HG02885 (cell line): Measurements from ENCODE around the gene BLVRB.
"Not testable (repeated sequence)": the region's sequence is repeated elsewhere in the genome, so short reads cannot be mapped to it uniquely, and the experiment has no call there.

Experiments
- ATAC-seq: cut with Tn5 transposase; IDR thresholded peaks from one replicate; pipeline ENCODE4 v1.9.1; 2021; ENCODE audit warnings: mild to moderate bottlenecking; ENCODE audit not compliant: unreplicated experiment, poor library complexity

Gene BLVRB

GRCh38 chr19:40465557-40466218 lies at the start of gene BLVRB:
BLVRB (minus strand) TSS chr19:40465745; CDS start chr19:40465688, 57 bp downstream.
- ATAC-seq, result peak; percentile 84

GRCh38 chr19:40513741-40514315 lies 48.3 kb upstream of the BLVRB start:
- ATAC-seq, result no peak

DNA sequence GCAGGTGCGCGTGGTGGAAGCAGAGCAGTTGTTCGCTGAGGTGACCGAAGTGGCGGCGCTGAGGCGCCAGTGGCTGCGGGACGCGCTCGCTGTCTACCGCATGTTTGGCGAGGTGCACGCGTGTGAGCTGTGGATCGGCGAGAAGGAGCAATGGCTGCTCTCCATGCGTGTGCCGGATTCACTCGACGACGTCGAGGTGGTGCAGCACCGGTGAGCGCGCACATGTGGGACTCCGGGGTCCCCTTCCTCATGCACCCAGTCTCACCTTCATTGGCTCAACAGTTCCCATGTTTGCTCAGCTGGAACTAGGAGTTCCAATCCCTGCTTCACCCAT lies 47.8 kb upstream of the BLVRB start:
- ATAC-seq, result no peak

DNA sequence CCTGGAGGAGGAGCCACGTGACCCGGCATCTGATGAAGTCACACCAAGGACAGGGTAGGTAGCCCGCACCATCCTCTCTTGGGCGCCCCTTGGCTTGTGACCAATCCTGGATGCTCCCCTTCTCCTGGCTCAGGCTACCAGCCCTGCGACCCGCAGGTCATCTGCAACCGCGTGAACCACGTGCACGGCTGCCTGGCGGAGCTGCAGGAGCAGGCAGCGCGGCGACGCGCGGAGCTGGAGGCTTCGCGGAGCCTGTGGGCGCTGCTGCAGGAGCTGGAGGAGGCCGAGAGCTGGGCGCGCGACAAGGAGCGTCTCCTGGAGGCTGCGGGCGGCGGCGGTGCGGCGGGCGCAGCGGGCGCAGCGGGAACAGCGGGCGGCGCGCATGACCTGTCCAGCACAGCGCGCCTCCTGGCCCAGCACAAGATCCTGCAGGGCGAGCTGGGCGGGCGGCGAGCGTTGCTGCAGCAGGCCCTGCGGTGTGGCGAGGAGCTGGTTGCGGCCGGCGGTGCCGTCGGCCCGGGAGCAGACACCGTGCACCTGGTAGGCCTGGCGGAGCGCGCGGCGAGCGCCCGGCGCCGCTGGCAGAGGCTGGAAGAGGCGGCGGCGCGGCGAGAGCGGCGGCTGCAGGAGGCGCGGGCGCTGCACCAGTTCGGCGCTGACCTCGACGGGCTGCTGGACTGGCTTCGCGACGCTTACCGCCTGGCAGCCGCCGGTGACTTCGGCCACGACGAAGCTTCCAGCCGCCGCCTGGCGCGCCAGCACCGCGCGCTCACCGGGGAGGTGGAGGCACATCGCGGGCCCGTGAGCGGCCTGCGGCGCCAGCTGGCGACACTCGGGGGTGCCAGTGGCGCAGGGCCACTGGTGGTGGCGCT lies 47.2 kb upstream of the BLVRB start:
- ATAC-seq, result no peak

GRCh38 chr19:40512110-40512472 lies 46.5 kb upstream of the BLVRB start:
- no peak for ATAC-seq

- no peak for ATAC-seq
Observed at GRCh38 chr19:40511487-40511886, 45.9 kb upstream of the BLVRB start.

GRCh38 chr19:40510526-40511115 lies 45.1 kb upstream of the BLVRB start:
- ATAC-seq, result no peak

GRCh38 chr19:40508739-40509260 lies 43.3 kb upstream of the BLVRB start:
- no peak for ATAC-seq

DNA sequence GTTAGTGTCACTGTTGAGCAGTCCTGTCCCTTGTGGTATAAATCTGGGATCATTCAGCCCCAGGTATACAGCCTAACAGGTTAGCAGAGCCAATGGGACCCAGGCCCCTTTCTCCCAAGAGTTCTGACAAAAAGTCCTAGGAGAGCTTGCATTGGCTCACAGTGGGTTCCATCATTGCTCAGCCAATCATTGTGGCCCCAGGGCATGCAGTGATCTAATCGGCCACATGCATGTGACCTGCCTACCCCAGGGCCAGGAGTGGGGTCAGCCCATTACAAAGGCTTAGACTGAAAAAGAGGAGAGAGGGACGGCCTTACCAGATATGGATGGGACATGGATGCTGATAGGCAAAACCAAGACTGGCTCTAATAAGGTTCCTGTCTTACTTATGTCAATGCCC lies 42.3 kb upstream of the BLVRB start:
- no peak for ATAC-seq

- ATAC-seq, result no peak
Observed at GRCh38 chr19:40506099-40506498, 40.6 kb upstream of the BLVRB start.

GRCh38 chr19:40503320-40503695 lies 37.8 kb upstream of the BLVRB start:
- no peak for ATAC-seq

DNA sequence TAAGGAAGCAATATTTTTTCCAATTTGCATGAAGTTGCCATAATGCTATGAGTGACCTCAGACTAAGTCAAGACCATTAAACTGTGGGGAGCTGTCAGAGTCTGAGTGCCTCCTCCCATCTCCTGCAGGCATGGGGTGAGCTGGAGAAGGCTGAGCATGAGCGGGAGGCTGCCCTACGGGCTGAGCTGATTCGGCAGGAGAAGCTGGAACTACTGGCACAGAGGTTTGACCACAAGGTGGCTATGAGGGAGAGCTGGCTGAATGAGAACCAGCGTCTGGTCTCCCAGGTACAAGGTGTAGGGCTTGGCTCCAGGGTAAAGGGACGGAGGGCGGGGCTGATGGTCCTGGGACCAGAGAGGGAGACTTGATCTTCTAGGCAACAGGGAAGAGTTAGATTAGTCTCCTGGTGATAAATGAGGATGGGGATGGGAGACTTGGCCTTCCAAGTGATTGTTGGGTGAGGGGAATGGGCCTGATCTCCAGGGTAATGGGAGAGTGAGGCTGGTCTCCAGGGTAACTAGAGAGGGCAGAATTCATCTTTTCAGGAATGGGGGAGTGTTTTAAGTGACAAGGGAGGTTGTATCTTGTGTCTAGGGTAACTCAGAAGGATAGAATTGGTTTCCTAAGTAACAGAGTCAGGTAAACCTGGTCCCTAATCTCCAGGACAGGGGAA lies 37.2 kb upstream of the BLVRB start:
- no peak for ATAC-seq

GRCh38 chr19:40502081-40502480 lies 36.5 kb upstream of the BLVRB start:
- ATAC-seq, result no peak

GRCh38 chr19:40501599-40501998 lies 36.1 kb upstream of the BLVRB start:
- ATAC-seq, result no peak

- ATAC-seq, result not testable (repeated sequence)
Observed at GRCh38 chr19:40500678-40501530, 35.4 kb upstream of the BLVRB start.

DNA sequence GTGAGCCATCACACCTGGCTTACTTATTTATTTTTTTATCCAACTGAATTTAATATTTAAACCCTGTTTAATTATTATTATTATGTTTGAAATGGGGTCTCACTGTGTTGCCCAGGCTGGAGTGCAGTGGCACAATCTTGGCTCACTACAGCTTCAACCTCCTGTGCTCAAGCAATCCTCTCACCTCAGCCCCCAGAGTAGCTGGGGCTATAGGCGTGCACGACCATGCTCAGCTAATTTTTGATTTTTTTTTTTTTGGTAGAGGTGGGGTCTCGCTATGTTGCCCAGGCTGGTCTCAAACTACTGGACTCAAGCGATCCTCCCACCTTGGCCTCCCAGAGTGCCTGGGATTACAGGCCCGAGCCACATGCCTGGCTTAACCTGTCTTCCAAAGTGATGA lies 33.8 kb upstream of the BLVRB start:
- ATAC-seq, result no peak

DNA sequence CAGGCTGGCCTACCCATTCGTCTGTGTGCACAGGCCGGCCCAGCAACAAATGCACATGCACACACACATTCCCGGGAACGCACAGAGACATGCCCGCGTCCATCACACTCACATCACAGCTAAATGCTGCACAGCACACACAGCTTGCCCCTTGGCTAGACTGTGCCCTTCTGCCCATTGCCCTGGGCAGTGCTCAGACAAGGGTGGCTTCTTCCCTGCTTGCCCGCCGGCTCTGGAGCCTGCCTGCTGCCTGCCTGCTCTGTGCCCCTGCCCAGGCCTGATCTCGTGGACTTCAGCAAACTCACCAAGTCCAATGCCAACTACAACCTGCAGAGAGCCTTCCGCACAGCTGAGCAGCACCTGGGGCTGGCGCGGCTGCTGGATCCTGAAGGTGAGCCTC lies 31.7 kb upstream of the BLVRB start:
- ATAC-seq, result no peak

- ATAC-seq, result no peak
Observed at GRCh38 chr19:40494191-40494838, 28.8 kb upstream of the BLVRB start.

- ATAC-seq, result no peak
Observed at GRCh38 chr19:40493778-40494177, 28.2 kb upstream of the BLVRB start.
